ENCODE data around the gene OSR1. TPM values are rescaled to one million over a fixed set of nuclear protein-coding genes. Genes with fewer than 3 reads are reported as not detected.

The OSR1 gene
- total RNA-seq, 1 experiment from 2014 or later: 0.84 TPM

- intact Hi-C loops (cut with micrococcal nuclease; ENCODE audit: unreplicated experiment): loop anchor here (5.0 kb wide), 1 partner anchor 392 kb away; no protein-coding TSS in a partner anchor
- Histone ChIP-seq H3K9me3 (ENCODE audit: low read depth, low read length, poor library complexity, severe bottlenecking) (no peaks in the 10 kb centered on the region), H3K27ac (ENCODE audit: low read depth, low read length, poor library complexity, severe bottlenecking) (no peak overlapping the region), H3K36me3 (ENCODE audit: insufficient read depth, low read length, poor library complexity, severe bottlenecking) (no peaks in the 10 kb centered on the region), H3K4me3 (ENCODE audit: low read depth, low read length, poor library complexity, severe bottlenecking) (no peak overlapping the region), H3K4me1 (ENCODE audit: insufficient read depth, low read length, poor library complexity, severe bottlenecking) (peaks cover 12% of the 10 kb centered on the region), H3K27me3 (replicated peaks; ENCODE audit: insufficient read depth, low read depth, low read length, poor library complexity) (peaks cover 96% of the 10 kb centered on the region)
- DNase-seq (ENCODE audit: low spot score): no peak
- TF ChIP-seq EZH2 (IDR thresholded peaks at IDR 0.05; ENCODE audit: borderline replicate concordance, low read depth, low read length, poor library complexity, severe bottlenecking) (no peak), CTCF (conservative IDR thresholded peaks at IDR 0.05; ENCODE audit: low read depth, low read length) (no peak)
- CTCF ChIA-PET: no interaction called here
- POLR2A ChIA-PET (ENCODE audit: low non-redundant PET): no interaction called here
- BruUV-seq (replicated peaks): no TSS peak
These were observed 3.0 kb downstream of the OSR1 start for GRCh38 chr2:19355416-19355821.

DNA sequence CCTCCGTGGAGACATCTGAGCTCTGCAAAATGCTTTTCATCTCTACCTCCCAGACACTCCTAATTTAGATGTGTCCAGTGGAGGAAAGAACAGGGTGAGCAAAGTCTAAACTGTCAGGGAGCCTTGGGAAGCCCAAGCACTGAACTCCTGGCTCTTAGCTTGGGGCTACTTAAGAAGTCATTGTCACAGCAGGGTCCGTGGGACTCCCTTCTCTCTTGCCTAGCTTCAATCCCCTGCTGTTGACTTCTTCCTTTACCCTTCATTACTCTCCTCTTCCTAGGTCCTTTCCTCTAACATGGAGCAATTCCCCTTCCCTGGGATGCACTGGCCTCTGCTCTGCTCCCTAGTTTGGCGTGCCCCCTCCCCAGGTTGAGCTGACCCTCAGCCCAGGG lies 3.4 kb downstream of the OSR1 start:
- ChIA-PET CTCF (no interaction called here), POLR2A (ENCODE audit: low non-redundant PET) (no interaction called here)
- peaks cover 12% of the 10 kb centered on the region for H3K4me1 ChIP-seq (ENCODE audit: insufficient read depth, low read length, poor library complexity, severe bottlenecking)
- no peak overlapping the region for H3K27ac ChIP-seq (ENCODE audit: low read depth, low read length, poor library complexity, severe bottlenecking)
- no peaks in the 10 kb centered on the region for H3K36me3 ChIP-seq (ENCODE audit: insufficient read depth, low read length, poor library complexity, severe bottlenecking)
- H3K4me3 ChIP-seq (ENCODE audit: low read depth, low read length, poor library complexity, severe bottlenecking): no peak overlapping the region
- no peaks in the 10 kb centered on the region for H3K9me3 ChIP-seq (ENCODE audit: low read depth, low read length, poor library complexity, severe bottlenecking)
- TF ChIP-seq EZH2 (IDR thresholded peaks at IDR 0.05; ENCODE audit: borderline replicate concordance, low read depth, low read length, poor library complexity, severe bottlenecking): no peak
- TF ChIP-seq CTCF (conservative IDR thresholded peaks at IDR 0.05; ENCODE audit: low read depth, low read length): no peak
- intact Hi-C loops (cut with micrococcal nuclease; ENCODE audit: unreplicated experiment): loop anchor here (5.0 kb wide), 1 partner anchor 392 kb away; no protein-coding TSS in a partner anchor
- DNase-seq (ENCODE audit: low spot score): no peak
- no TSS peak for BruUV-seq (replicated peaks)
- peaks cover 96% of the 10 kb centered on the region for H3K27me3 ChIP-seq (replicated peaks; ENCODE audit: insufficient read depth, low read depth, low read length, poor library complexity)

DNA sequence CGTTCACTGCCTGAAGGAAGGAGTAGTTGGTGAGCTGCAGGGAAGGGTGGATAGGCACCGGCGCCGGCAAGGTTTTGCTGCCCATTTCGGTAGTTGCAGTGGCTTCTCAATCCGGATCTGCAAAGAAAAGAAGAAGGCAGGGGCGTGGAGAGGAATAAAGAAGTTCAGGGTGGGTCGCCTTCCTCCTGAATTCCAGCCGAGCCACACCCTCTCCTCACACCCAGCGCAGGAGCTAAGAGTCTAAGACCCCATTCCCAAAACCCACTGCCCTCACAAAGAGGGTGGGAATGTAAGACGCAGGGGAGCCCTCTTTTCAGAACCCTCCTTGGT lies 4.7 kb downstream of the OSR1 start:
- DNase-seq (ENCODE audit: low spot score): no peak
- no peak overlapping the region for H3K27ac ChIP-seq (ENCODE audit: low read depth, low read length, poor library complexity, severe bottlenecking)

More for the DNA sequence above, 4.7 kb downstream of the OSR1 start:
- no peaks in the 10 kb centered on the region for H3K36me3 ChIP-seq (ENCODE audit: insufficient read depth, low read length, poor library complexity, severe bottlenecking)
- H3K9me3 ChIP-seq (ENCODE audit: low read depth, low read length, poor library complexity, severe bottlenecking): no peaks in the 10 kb centered on the region
- peaks cover 12% of the 10 kb centered on the region for H3K4me1 ChIP-seq (ENCODE audit: insufficient read depth, low read length, poor library complexity, severe bottlenecking)
- intact Hi-C loops (cut with micrococcal nuclease; ENCODE audit: unreplicated experiment): loop anchor here (5.0 kb wide), 1 partner anchor 509 kb away; no protein-coding TSS in a partner anchor
- H3K4me3 ChIP-seq (ENCODE audit: low read depth, low read length, poor library complexity, severe bottlenecking): no peak overlapping the region
- BruUV-seq (replicated peaks): no TSS peak
- CTCF ChIA-PET: no interaction called here
- peaks cover 83% of the 10 kb centered on the region for H3K27me3 ChIP-seq (replicated peaks; ENCODE audit: insufficient read depth, low read depth, low read length, poor library complexity)
- TF ChIP-seq CTCF (conservative IDR thresholded peaks at IDR 0.05; ENCODE audit: low read depth, low read length) (no peak), EZH2 (IDR thresholded peaks at IDR 0.05; ENCODE audit: borderline replicate concordance, low read depth, low read length, poor library complexity, severe bottlenecking) (no peak)
- POLR2A ChIA-PET (ENCODE audit: low non-redundant PET): no interaction called here

Data from A673 (cell line).